Fibroblast of villous mesenchyme (primary cell): ENCODE data around the gene TAF4. TPM values are rescaled to one million over a fixed set of nuclear protein-coding genes. Genes with fewer than 3 reads are reported as not detected.

Experiments
- DNase-seq: peaks from one replicate; pipeline ENCODE4 v3.0.0-alpha.2; 2010; ENCODE audit warnings: low read depth
- H3K4me3 ChIP-seq: 2 replicates; pipeline ENCODE4 v1.5.1; 2011; ENCODE audit warnings: low read depth, mild to moderate bottlenecking, low read length
- total RNA-seq: library from RNA; depleted of rRNA; stranded (reverse); fragments of >200 nt; gene quantifications from 2 replicates; pipeline ENCODE4 v1.2.3, GENCODE V29; 2012
- TF ChIP-seq, protein P1 (sequence below): IDR thresholded peaks from 2 replicates; pipeline ENCODE4 v1.5.1; 2012; ENCODE audit warnings: low read depth, mild to moderate bottlenecking, low read length; ENCODE audit not compliant: insufficient read depth

The TAF4 gene
- total RNA-seq, 1 donor, result 3.0 TPM

DNA sequence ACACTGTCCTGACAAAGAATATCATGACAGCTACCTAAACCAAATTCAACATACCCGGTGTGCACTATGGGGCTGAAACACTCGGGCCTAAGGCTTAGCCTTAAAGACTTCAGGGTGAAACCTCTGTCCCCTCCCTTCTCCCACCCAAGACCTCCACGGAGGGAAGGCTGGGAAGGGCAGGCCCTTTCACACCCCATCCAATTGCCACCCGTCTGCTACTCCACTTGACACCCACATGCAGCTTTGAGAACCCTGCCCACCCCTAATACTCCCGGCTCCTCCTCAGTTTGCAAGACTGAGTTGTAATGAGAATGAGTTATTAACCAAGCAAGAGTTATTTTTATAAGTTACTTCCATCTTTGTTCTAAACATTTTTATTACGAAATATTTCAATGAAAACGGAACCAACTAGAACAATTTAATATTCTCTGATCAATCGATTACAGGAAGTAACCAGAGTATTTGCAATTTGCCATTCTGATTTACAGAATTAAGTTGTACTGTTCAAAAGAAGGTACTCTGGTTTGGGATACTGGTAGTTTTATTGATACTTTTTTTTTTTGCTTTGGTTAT is 3.7 kb downstream of the TAF4 start:
- H3K4me3 ChIP-seq, result no peak overlapping the region
- TF ChIP-seq, protein P1, sequence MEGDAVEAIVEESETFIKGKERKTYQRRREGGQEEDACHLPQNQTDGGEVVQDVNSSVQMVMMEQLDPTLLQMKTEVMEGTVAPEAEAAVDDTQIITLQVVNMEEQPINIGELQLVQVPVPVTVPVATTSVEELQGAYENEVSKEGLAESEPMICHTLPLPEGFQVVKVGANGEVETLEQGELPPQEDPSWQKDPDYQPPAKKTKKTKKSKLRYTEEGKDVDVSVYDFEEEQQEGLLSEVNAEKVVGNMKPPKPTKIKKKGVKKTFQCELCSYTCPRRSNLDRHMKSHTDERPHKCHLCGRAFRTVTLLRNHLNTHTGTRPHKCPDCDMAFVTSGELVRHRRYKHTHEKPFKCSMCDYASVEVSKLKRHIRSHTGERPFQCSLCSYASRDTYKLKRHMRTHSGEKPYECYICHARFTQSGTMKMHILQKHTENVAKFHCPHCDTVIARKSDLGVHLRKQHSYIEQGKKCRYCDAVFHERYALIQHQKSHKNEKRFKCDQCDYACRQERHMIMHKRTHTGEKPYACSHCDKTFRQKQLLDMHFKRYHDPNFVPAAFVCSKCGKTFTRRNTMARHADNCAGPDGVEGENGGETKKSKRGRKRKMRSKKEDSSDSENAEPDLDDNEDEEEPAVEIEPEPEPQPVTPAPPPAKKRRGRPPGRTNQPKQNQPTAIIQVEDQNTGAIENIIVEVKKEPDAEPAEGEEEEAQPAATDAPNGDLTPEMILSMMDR, result no peak
- no peak for DNase-seq

DNA sequence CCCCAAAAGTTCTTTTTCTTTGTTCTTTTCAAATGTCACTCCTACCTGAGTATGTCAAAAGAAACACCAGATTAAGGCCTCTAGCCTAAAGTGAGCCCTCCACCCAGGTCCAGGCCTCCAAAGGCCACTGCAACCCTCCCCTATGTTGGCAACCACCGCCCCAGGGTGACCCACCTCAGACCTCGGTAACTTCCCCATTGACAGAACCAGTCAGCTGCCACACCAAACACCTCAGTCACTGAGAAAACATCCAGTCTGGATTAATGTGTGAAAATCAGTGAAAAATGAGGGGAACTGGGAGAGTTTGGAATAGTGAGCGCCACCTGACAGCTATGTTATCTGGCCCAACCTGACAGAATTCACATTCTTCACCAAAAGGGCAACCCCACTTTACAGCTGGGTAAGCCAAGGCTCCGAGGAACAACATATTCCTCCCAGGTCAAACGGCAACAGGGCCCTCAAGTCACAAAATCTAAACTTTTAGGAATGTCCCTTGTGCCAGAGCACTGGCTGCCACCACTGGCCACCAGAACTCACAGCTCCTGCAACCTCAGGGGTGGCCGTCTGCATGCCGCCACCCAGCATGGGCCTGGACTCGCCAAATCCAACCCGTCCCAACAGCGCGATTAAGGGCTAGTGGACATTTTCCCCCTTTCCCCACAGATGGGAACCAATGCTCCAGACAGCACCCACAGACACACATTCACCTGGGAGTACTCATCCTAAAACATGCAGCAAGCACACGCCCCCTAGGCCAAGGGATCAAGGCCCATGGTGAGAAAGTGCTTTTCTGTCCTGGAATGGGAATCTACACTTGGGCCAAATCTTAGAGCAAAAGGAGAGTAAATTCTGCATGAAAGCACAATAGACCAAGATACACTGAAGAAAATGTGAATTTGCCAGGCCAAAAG is 4.8 kb downstream of the TAF4 start:
- TF ChIP-seq, protein P1, result no peak
- no peak overlapping the region for H3K4me3 ChIP-seq
- DNase-seq, result no peak

DNA sequence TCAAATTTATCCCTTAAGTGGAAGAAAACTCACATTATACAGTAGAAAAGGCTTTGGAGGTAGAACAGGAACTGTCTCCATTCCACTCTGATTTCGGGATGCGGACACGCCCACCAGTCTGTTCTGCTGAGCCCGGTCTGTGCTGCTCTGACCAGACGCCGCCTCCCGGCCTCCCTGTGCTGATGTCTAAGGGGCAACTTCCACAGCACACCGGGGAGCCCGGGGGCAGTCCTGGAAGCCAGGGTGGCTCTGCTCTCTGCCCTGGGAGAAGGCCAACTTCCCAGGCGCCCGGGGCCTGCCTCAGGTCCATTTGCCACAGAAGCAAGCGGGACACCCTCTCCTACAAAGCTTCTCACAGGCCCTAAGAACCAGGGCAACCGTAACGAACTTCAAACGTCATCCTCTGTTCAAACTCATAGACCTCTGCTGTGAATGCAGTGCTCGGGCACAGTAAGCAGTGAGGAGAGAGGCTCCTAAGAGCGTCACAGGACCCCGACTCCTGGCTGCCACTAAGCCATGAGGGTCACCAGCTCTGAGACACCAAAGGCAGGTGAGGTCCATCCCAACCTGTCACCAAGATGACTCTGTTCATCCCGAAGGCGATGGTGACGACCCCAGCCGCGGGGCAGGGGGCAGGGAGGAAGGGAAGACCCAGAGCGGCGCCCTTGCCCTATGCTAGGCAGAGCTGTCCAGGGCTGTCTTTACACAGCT is 5.6 kb downstream of the TAF4 start:
- no peak for DNase-seq
- TF ChIP-seq, protein P1, result no peak
- no peak overlapping the region for H3K4me3 ChIP-seq

DNA sequence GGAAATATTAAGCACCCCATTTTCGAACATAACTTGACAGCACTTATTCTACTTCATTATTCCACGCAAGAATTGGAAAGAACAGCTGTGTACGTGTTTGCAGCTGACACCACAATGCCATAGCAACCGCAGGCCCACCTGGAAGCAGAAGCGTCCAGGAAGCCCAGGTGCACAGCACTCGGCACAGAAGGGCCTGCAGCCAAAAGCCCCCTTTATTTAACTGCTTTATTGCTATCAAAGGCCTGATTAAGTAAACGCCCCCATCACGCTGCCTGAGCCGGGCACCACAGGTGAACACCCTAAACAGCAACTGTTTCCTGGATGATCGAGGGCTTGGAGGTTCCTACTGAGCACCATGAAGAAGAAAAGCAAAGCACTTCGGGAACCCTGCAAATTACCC is 6.3 kb downstream of the TAF4 start:
- no peak overlapping the region for H3K4me3 ChIP-seq
- DNase-seq, result no peak
- TF ChIP-seq, protein P1, result no peak

DNA sequence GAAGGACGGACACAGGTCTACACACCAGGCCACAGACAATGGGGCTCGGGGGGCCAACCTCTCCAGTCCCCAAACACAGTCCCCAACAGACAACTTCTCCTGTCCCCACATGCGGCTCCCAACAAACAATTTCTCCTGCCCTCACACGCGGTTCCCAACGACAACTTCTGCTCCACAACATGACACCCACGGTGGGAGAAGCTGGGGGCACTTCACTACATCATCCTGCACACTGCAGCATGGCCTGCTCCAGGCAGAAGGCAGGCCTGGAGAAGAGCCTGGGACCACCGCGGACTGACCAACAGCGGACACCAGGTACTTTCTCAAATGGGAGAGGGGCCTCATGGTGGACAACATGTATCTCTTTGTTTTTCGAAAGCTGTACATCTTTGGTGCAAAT is 6.7 kb downstream of the TAF4 start:
- DNase-seq, result no peak
- TF ChIP-seq, protein P1, result no peak
- H3K4me3 ChIP-seq, result no peak overlapping the region

DNA sequence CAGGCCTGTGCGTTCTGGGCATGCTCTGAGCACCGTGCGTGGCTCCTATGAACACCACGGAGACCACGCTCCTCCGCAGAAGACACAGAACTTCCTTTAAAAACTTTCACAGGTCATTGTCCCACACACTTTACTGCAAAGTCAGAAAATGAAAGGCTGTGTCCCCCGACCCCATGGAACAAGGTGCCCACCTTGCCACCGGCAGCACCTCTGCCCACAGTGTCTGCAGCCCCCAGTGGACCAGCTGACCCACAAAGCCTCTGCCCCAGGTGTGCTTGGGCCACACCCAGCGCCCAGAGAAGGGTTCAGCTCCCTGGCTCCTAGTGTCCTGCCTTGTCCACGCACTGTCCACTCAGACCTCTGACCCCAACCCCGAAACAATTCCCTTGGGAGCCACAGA is 8.7 kb downstream of the TAF4 start:
- TF ChIP-seq, protein P1, result no peak
- H3K4me3 ChIP-seq, result no peak overlapping the region
- DNase-seq, result no peak
